Mucosa of rectum (tissue), 2 donors: ENCODE measurements around the gene CALN1.

Experiments used
- H3K27ac ChIP-seq, 2 donors: one replicate each; pipeline ENCODE4 v1.7.0; 2013; ENCODE audit warnings: inconsistent platforms in 2 of 2, low read depth in 2 of 2, low read length in 2 of 2
- H3K27me3 ChIP-seq, 2 donors: one replicate each; pipeline ENCODE4 v1.7.0; 2013; ENCODE audit warnings: low read length in 2 of 2; ENCODE audit not compliant: control insufficient read depth in 2 of 2, insufficient read depth in 2 of 2
- H3K36me3 ChIP-seq, 2 donors: one replicate each; pipeline ENCODE4 v1.7.0; 2013; ENCODE audit warnings: low read length in 2 of 2; ENCODE audit not compliant: control insufficient read depth in 2 of 2, insufficient read depth in 2 of 2
- H3K4me1 ChIP-seq, 2 donors: one replicate each; pipeline ENCODE4 v1.7.0; 2013; ENCODE audit warnings: low read length in 2 of 2, mild to moderate bottlenecking in 1 of 2; ENCODE audit not compliant: control insufficient read depth in 2 of 2, insufficient read depth in 2 of 2
- H3K4me3 ChIP-seq, 2 donors: one replicate each; pipeline ENCODE4 v1.7.0; 2013; ENCODE audit warnings: low read length in 2 of 2
- H3K9ac ChIP-seq, 2 donors: one replicate each; pipeline ENCODE4 v1.7.0; 2013; ENCODE audit warnings: low read length in 2 of 2, low read depth in 1 of 2, mild to moderate bottlenecking in 1 of 2
- H3K9me3 ChIP-seq, 2 donors: one replicate each; pipeline ENCODE4 v1.7.0; 2013; ENCODE audit warnings: low read length in 2 of 2; ENCODE audit not compliant: control insufficient read depth in 2 of 2
- donor health status: healthy.
- donor health status: Normal muscosa, but diverticular disease.

The CALN1 gene

GRCh38 chr7:72020311-72020710 lies 391.8 kb downstream of the CALN1 start:
- no peaks in the 10 kb centered on the region for H3K4me1 ChIP-seq
- H3K9ac ChIP-seq, result no peak overlapping the region
- peaks cover 2 to 7% of the 10 kb centered on the region in 2 donors for H3K9me3 ChIP-seq
- H3K4me3 ChIP-seq, result no peak overlapping the region
- no peaks in the 10 kb centered on the region for H3K36me3 ChIP-seq
- no peaks in the 10 kb centered on the region for H3K27me3 ChIP-seq
- no peak overlapping the region for H3K27ac ChIP-seq

- Histone ChIP-seq H3K27ac (no peak overlapping the region), H3K36me3 (no peaks in the 10 kb centered on the region)
These were observed 392.7 kb downstream of the CALN1 start for GRCh38 chr7:72019436-72019835.

DNA sequence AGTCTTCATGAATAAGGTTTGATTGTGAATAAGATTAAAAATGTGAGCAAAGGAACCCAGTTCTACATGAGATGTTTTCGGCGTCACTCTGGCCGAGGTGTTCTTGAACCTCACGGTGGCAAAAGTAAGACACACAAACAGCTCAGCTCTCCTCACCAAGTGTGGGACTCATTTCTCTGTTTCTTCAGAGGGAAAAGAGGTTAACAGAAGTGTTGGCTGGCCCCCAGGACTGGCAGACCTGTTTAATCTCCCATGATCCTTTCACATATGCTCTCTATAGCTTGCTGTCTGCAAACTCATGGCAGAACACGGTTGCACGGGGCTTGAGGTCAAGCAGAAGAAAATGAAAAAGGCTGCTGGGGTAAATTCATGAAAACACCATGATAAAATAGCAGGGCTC lies 394.4 kb downstream of the CALN1 start:
- no peak overlapping the region for H3K9ac ChIP-seq
- peaks cover 3% of the 10 kb centered on the region in 2 donors for H3K9me3 ChIP-seq
- H3K4me1 ChIP-seq, result no peaks in the 10 kb centered on the region
- no peak overlapping the region for H3K27ac ChIP-seq
- H3K27me3 ChIP-seq, result no peaks in the 10 kb centered on the region
- no peaks in the 10 kb centered on the region for H3K36me3 ChIP-seq
- H3K4me3 ChIP-seq, result no peak overlapping the region

More at GRCh38 chr7:72019436-72019835, 392.7 kb downstream of the CALN1 start:
- no peaks in the 10 kb centered on the region for H3K27me3 ChIP-seq
- H3K9ac ChIP-seq, result no peak overlapping the region
- H3K4me3 ChIP-seq, result no peak overlapping the region
- H3K9me3 ChIP-seq, result peaks cover 3 to 7% of the 10 kb centered on the region in 2 donors
- no peaks in the 10 kb centered on the region for H3K4me1 ChIP-seq

DNA sequence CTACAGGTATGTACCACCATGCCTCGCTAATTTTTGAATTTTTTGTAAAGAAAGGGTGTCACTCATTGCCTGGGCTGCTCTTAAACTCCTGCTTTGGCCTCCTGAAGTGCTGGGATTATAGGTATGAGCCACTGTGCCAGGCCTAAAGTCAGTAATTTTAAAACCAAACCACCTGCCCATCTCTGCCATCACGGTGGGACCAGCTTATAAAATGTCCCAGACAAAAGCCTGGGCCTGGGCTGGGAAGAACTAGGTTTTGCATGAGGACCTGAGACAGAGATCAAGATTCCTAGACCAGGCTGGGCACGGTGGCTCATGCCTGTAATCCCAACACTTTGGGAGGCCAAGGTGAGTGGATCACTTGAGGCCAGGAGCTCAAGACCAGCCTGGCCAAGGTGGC lies 395.6 kb downstream of the CALN1 start:
- Histone ChIP-seq H3K36me3 (no peaks in the 10 kb centered on the region), H3K4me1 (no peaks in the 10 kb centered on the region), H3K27ac (no peak overlapping the region), H3K27me3 (no peaks in the 10 kb centered on the region), H3K4me3 (no peak overlapping the region), H3K9ac (no peak overlapping the region), H3K9me3 (peaks cover 0 to 3% of the 10 kb centered on the region in 2 donors)

GRCh38 chr7:72015136-72015535 lies 397.0 kb downstream of the CALN1 start:
- Histone ChIP-seq H3K9me3 (peaks cover 0 to 1% of the 10 kb centered on the region in 2 donors), H3K4me3 (no peak overlapping the region), H3K27ac (no peak overlapping the region), H3K4me1 (no peaks in the 10 kb centered on the region), H3K9ac (no peak overlapping the region), H3K27me3 (no peaks in the 10 kb centered on the region), H3K36me3 (no peaks in the 10 kb centered on the region)

GRCh38 chr7:72007018-72007417 lies 405.1 kb downstream of the CALN1 start:
- H3K9ac ChIP-seq, result no peak overlapping the region
- no peak overlapping the region for H3K27ac ChIP-seq
- H3K4me1 ChIP-seq, result no peaks in the 10 kb centered on the region
- H3K27me3 ChIP-seq, result no peaks in the 10 kb centered on the region
- no peak overlapping the region for H3K4me3 ChIP-seq
- no peaks in the 10 kb centered on the region for H3K9me3 ChIP-seq
- no peaks in the 10 kb centered on the region for H3K36me3 ChIP-seq

- H3K9me3 ChIP-seq, result peaks cover 0 to 2% of the 10 kb centered on the region in 2 donors
- no peak overlapping the region for H3K9ac ChIP-seq
- H3K4me3 ChIP-seq, result no peak overlapping the region
- no peaks in the 10 kb centered on the region for H3K4me1 ChIP-seq
- no peaks in the 10 kb centered on the region for H3K27me3 ChIP-seq
- no peak overlapping the region for H3K27ac ChIP-seq
- no peaks in the 10 kb centered on the region for H3K36me3 ChIP-seq
These were observed 408.9 kb downstream of the CALN1 start for GRCh38 chr7:72003236-72003635.

DNA sequence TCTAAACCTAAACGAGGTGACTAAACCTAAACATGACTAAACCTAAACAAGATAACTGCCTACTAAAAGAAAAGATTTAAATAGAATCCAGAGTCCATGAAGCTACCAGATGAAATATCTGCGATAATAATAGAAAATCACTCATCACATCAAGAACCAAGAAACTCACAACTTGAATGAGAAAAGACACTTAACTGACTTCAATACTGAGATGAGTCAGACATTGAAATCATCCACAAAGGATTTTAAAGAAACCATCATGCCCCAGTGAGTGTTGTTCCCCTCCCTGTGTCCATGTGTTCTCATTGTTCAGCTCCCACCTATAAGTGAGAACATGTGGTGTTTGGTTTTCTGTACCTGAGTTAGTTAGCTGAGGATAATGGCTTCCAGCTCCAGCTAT lies 416.0 kb downstream of the CALN1 start:
- no peak overlapping the region for H3K9ac ChIP-seq
- no peaks in the 10 kb centered on the region for H3K36me3 ChIP-seq
- H3K27me3 ChIP-seq, result no peaks in the 10 kb centered on the region
- H3K4me1 ChIP-seq, result no peaks in the 10 kb centered on the region
- no peak overlapping the region for H3K4me3 ChIP-seq
- no peak overlapping the region for H3K27ac ChIP-seq
- peaks cover 0 to 2% of the 10 kb centered on the region in 2 donors for H3K9me3 ChIP-seq

DNA sequence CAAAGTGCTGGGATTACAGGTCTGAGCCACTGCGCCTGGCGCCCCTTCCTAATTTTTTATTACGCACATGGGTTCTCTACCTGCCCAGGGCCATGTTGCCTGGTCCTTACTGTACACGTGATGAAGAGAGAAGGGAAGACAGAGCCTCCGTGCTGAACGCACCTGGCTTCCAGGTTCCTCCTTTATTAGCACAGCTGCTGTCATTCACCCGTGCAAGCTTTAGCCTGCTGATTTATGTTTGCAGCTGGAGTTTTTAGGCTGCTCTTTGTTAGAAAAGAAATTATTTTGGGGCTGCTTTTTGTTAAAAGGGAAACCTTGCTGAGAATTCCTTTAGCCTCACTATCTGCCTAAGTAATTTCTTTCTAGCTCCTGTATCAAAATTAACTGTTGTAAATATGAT lies 417.0 kb downstream of the CALN1 start:
- H3K27ac ChIP-seq, result no peak overlapping the region
- H3K9ac ChIP-seq, result no peak overlapping the region
- peaks cover 1 to 2% of the 10 kb centered on the region in 2 donors for H3K9me3 ChIP-seq
- no peak overlapping the region for H3K4me3 ChIP-seq
- no peaks in the 10 kb centered on the region for H3K36me3 ChIP-seq
- H3K27me3 ChIP-seq, result no peaks in the 10 kb centered on the region
- no peaks in the 10 kb centered on the region for H3K4me1 ChIP-seq

GRCh38 chr7:71991586-71991985 lies 420.6 kb downstream of the CALN1 start:
- Histone ChIP-seq H3K9me3 (peaks cover 0 to 3% of the 10 kb centered on the region in 2 donors), H3K27me3 (no peaks in the 10 kb centered on the region), H3K9ac (no peak overlapping the region), H3K4me1 (no peaks in the 10 kb centered on the region), H3K27ac (no peak overlapping the region), H3K36me3 (no peaks in the 10 kb centered on the region), H3K4me3 (no peak overlapping the region)

DNA sequence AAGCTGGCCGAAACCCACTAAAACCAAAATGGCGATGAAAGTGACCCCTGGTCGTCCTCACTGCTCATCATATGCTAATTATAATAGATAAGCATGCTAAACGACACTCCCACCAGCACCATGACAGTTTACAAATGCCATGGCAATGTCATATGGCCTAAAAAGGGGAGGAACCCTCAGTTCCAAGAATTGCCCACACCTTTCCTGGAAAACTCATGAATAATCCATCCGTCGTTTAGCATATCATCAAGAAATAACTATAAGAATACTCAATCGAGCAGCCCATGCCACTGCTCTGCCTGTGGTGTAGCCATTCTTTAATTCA lies 422.0 kb downstream of the CALN1 start:
- Histone ChIP-seq H3K4me1 (no peaks in the 10 kb centered on the region), H3K27me3 (no peaks in the 10 kb centered on the region), H3K27ac (no peak overlapping the region), H3K9me3 (peaks cover 0 to 3% of the 10 kb centered on the region in 2 donors), H3K4me3 (no peak overlapping the region), H3K9ac (no peak overlapping the region), H3K36me3 (no peaks in the 10 kb centered on the region)
